NT2/D1 (cell line): Measurements from ENCODE around the gene KCNQ1.
"Not testable (repeated sequence)": the region's sequence is repeated elsewhere in the genome, so short reads cannot be mapped to it uniquely, and the experiment has no call there.

Experiments
- DNase-seq: peaks from one replicate; pipeline ENCODE4 v3.0.0-alpha.2; 2011; ENCODE audit warnings: low read depth, low spot score
- H3K27me3 ChIP-seq: 2 replicates; pipeline ENCODE4 v1.6.0; 2011; ENCODE audit warnings: mild to moderate bottlenecking; ENCODE audit not compliant: insufficient read length, insufficient read depth
- H3K36me3 ChIP-seq: 2 replicates; pipeline ENCODE4 v1.6.1; 2011; ENCODE audit warnings: mild to moderate bottlenecking, low read length, mixed read lengths; ENCODE audit not compliant: insufficient read depth, insufficient read length
- H3K4me1 ChIP-seq: 2 replicates; pipeline ENCODE4 v1.5.1; 2011; ENCODE audit not compliant: insufficient read depth, insufficient read length
- H3K4me3 ChIP-seq: 2 replicates; pipeline ENCODE4 v1.5.1; 2011; ENCODE audit warnings: low read depth; ENCODE audit not compliant: insufficient read length
- H3K9ac ChIP-seq: 2 replicates; pipeline ENCODE4 v1.6.0; 2011; ENCODE audit warnings: low read depth; ENCODE audit not compliant: insufficient read length
- H3K9me3 ChIP-seq: 2 replicates; pipeline ENCODE4 v1.5.1; 2011; ENCODE audit warnings: mild to moderate bottlenecking, low read length; ENCODE audit not compliant: insufficient read depth
- SUZ12 ChIP-seq: IDR thresholded peaks from 2 replicates; pipeline ENCODE4 v1.6.1; 2011; ENCODE audit not compliant: insufficient read length, insufficient read depth; ENCODE audit errors: extremely low read depth
- YY1 ChIP-seq: IDR thresholded peaks from 2 replicates; pipeline ENCODE4 v1.6.1; 2011; ENCODE audit not compliant: insufficient read length, insufficient read depth
- ZNF274 ChIP-seq: IDR thresholded peaks from 2 replicates; pipeline ENCODE4 v1.6.1; 2011; ENCODE audit warnings: mild to moderate bottlenecking, low read depth, low read length

Gene KCNQ1

GRCh38 chr11:2472428-2473186, 27.8 kb downstream of the KCNQ1 start:
- no peak overlapping the region for H3K4me3 ChIP-seq
- H3K4me1 ChIP-seq: peaks cover under 1% of the 10 kb centered on the region
- H3K9ac ChIP-seq: no peak overlapping the region
- peaks cover 12% of the 10 kb centered on the region; the same call in 1 of the 2 replicates for H3K9me3 ChIP-seq
- no peak for DNase-seq
- TF ChIP-seq YY1 (no peak), ZNF274 (no peak), SUZ12 (no peak)
- peaks cover 57% of the 10 kb centered on the region for H3K27me3 ChIP-seq
- H3K36me3 ChIP-seq: no peaks in the 10 kb centered on the region

- Histone ChIP-seq H3K9me3 (peaks cover 21% of the 10 kb centered on the region), H3K9ac (no peak overlapping the region), H3K27me3 (peaks cover 53% of the 10 kb centered on the region), H3K4me1 (no peaks in the 10 kb centered on the region), H3K4me3 (no peak overlapping the region), H3K36me3 (no peaks in the 10 kb centered on the region)
- TF ChIP-seq SUZ12: no peak
- no peak for TF ChIP-seq YY1
- no peak for TF ChIP-seq ZNF274
- DNase-seq: no peak
These were observed 28.7 kb downstream of the KCNQ1 start for GRCh38 chr11:2473361-2474058.

- no peak for DNase-seq
- no peak for TF ChIP-seq SUZ12
- Histone ChIP-seq H3K9ac (no peak overlapping the region), H3K9me3 (peaks cover 29% of the 10 kb centered on the region), H3K4me3 (no peak overlapping the region), H3K36me3 (no peaks in the 10 kb centered on the region), H3K4me1 (no peaks in the 10 kb centered on the region), H3K27me3 (peaks cover 49% of the 10 kb centered on the region)
These were observed 29.5 kb downstream of the KCNQ1 start for GRCh38 chr11:2474059-2474901.

GRCh38 chr11:2475136-2475918, 30.5 kb downstream of the KCNQ1 start:
- Histone ChIP-seq H3K27me3 (peaks cover 46% of the 10 kb centered on the region), H3K4me3 (no peak overlapping the region), H3K36me3 (no peaks in the 10 kb centered on the region), H3K9ac (no peak overlapping the region), H3K4me1 (no peaks in the 10 kb centered on the region), H3K9me3 (peaks cover 39% of the 10 kb centered on the region)
- TF ChIP-seq SUZ12: no peak
- TF ChIP-seq YY1: no peak
- no peak for TF ChIP-seq ZNF274
- DNase-seq: no peak

GRCh38 chr11:2477254-2477653, 32.4 kb downstream of the KCNQ1 start:
- Histone ChIP-seq H3K9ac (no peak overlapping the region), H3K27me3 (peaks cover 48% of the 10 kb centered on the region), H3K4me1 (no peaks in the 10 kb centered on the region), H3K4me3 (no peak overlapping the region), H3K36me3 (no peaks in the 10 kb centered on the region), H3K9me3 (peaks cover 48% of the 10 kb centered on the region)
- TF ChIP-seq ZNF274 (no peak), YY1 (no peak), SUZ12 (no peak)
- DNase-seq: no peak

GRCh38 chr11:2477936-2478335, 33.1 kb downstream of the KCNQ1 start:
- Histone ChIP-seq H3K9me3 (peaks cover 48% of the 10 kb centered on the region), H3K9ac (no peak overlapping the region), H3K36me3 (no peaks in the 10 kb centered on the region), H3K27me3 (peaks cover 54% of the 10 kb centered on the region), H3K4me3 (no peak overlapping the region), H3K4me1 (no peaks in the 10 kb centered on the region)
- no peak for TF ChIP-seq YY1
- no peak for TF ChIP-seq ZNF274
- no peak for TF ChIP-seq SUZ12
- no peak for DNase-seq

- H3K4me1 ChIP-seq, H3K4me3 ChIP-seq, H3K36me3 ChIP-seq, H3K9ac ChIP-seq, DNase-seq: not testable (repeated sequence)
- Histone ChIP-seq H3K9me3 (peaks cover 48% of the 10 kb centered on the region), H3K27me3 (peaks cover 56% of the 10 kb centered on the region)
These were observed 35.5 kb downstream of the KCNQ1 start for GRCh38 chr11:2480067-2480873.
